ENCODE results near the gene RAB20. TPM values are rescaled to one million over a fixed set of nuclear protein-coding genes. Genes with fewer than 3 reads are reported as not detected.

Gene RAB20
- total and polyA plus RNA-seq, 9 of the 15 experiments (the other 6 are each of a cell fraction or from before 2014, with no cell fraction given) = 0.62 to 9.2 (median 5.4) TPM

GRCh38 chr13:110562036-110562597 lies 595 bp upstream of the RAB20 start:
- peak in 1 of 4 experiments; percentile 47 for DNase-seq (ENCODE audit: extremely low read depth in 1 of 4, low spot score in 3 of 4)
- peak overlapping the region; percentile 85 for H3K4me2 ChIP-seq (ENCODE audit: insufficient read depth, low read length)
- in situ Hi-C loops (cut with MboI) = no loop called here
- H3K4me1 ChIP-seq (replicated peaks in 1 of 2; ENCODE audit: control insufficient read depth in 2 of 2, insufficient read depth in 2 of 2, low read length in 2 of 2) = peaks cover 19 to 31% of the 10 kb centered on the region in 2 experiments; a peak in 4 of 5 replicates
- TSS peak; percentile 71 for BruUV-seq (replicated peaks)
- H3K79me2 ChIP-seq (ENCODE audit: control insufficient read depth, insufficient read depth, low read length) = peaks cover 19% of the 10 kb centered on the region
- 5% methylated on average over 9 of the region's 24 CpGs for WGBS (ENCODE audit: insufficient coverage, low coverage, missing lambda C conversion rate)
- peak overlapping the region; percentile 70 for H3K4me3 ChIP-seq
- H2AFZ ChIP-seq (ENCODE audit: low read depth, low read length) = peak overlapping the region; percentile 80
- no peaks in the 10 kb centered on the region for H3K9me1 ChIP-seq (ENCODE audit: control insufficient read depth, insufficient read depth, low read length)
- H3K27ac ChIP-seq (ENCODE audit: extremely low read depth, low read depth, low read length) = peak overlapping the region; percentile 59; the same call in 2 of the 3 replicates
- H3K27me3 ChIP-seq (ENCODE audit: control insufficient read depth in 2 of 2, insufficient read depth in 2 of 2, low read length in 2 of 2) = no peaks in the 10 kb centered on the region
- peak overlapping the region; percentile 60 to 87 for H3K9ac ChIP-seq (ENCODE audit: insufficient read depth in 1 of 2, low read depth in 2 of 2, low read length in 2 of 2)
- intact Hi-C loops (cut with micrococcal nuclease) = loop anchor here (5.0 kb wide), 2 partner anchors 55 to 105 kb away; no protein-coding TSS in a partner anchor
- ATAC-seq = peak; percentile 25
- ChIA-PET POLR2A (interaction anchor here (0.6 kb wide), 1 partner anchor 331 kb away, joined by 3 read pairs; no protein-coding TSS in a partner anchor), CTCF (ENCODE audit: low intra/inter-chr PET ratio) (no interaction called here)
- H3K36me3 ChIP-seq (ENCODE audit: control insufficient read depth, insufficient read depth, low read length) = peaks cover 4% of the 10 kb centered on the region; the same call in 1 of the 3 replicates
- no peaks in the 10 kb centered on the region for H4K20me1 ChIP-seq (replicated peaks; ENCODE audit: control insufficient read depth, insufficient read depth, low read length)
- no peak for FAIRE-seq
- H3K9me3 ChIP-seq (replicated peaks; ENCODE audit: control insufficient read depth, insufficient read depth, low read depth, low read length) = no peaks in the 10 kb centered on the region
- TF ChIP-seq MLLT1 (IDR thresholded peaks at IDR 0.05) (no peak), PHB2 (IDR thresholded peaks at IDR 0.05; ENCODE audit: low read depth) (no peak), ESRRB (CRISPR knock-in tag; IDR thresholded peaks at IDR 0.05; ENCODE audit: borderline replicate concordance) (no peak), MYC (IDR thresholded peaks at IDR 0.05; ENCODE audit: low read depth, low read length) (no peak), MYC (CRISPR knock-in tag; IDR thresholded peaks at IDR 0.05; ENCODE audit: borderline replicate concordance, low read depth) (no peak), ZNF740 (CRISPR knock-in tag; IDR thresholded peaks at IDR 0.05) (no peak), ZNF740 (tag; IDR thresholded peaks at IDR 0.05) (no peak), ESRRA (IDR thresholded peaks at IDR 0.05; ENCODE audit: borderline replicate concordance, low read depth) (peak; percentile 87), ZNF436 (CRISPR knock-in tag; IDR thresholded peaks at IDR 0.05) (0 out of 2 replicates have a peak, but pooled peaks have one; percentile 2), PRMT5 (CRISPR knock-in tag; IDR thresholded peaks at IDR 0.05) (no peak)
